ENCODE results near the gene GNAI1.
A peak's percentile ranks its signal among the peaks of the same experiment; 100 is the strongest.

Gene GNAI1

GRCh38 chr7:80124526-80125264, 9.9 kb upstream of the GNAI1 start:
- Mint-ChIP-seq H3K9me3 (no peaks in the 10 kb centered on the region), H3K27ac (no peak overlapping the region), H3K36me3 (no peaks in the 10 kb centered on the region), H3K4me3 (no peak overlapping the region), H3K27me3 (peaks cover 2% of the 10 kb centered on the region), H3K4me1 (no peaks in the 10 kb centered on the region)

- Mint-ChIP-seq H3K9me3 (no peaks in the 10 kb centered on the region), H3K27me3 (peaks cover 2% of the 10 kb centered on the region), H3K27ac (no peak overlapping the region), H3K4me3 (no peak overlapping the region), H3K4me1 (no peaks in the 10 kb centered on the region), H3K36me3 (no peaks in the 10 kb centered on the region)
Observed at GRCh38 chr7:80127412-80128160, 7.0 kb upstream of the GNAI1 start.

- H3K4me1 Mint-ChIP-seq = peaks cover 2% of the 10 kb centered on the region
- no peak overlapping the region for H3K27ac Mint-ChIP-seq
- no peaks in the 10 kb centered on the region for H3K9me3 Mint-ChIP-seq
- H3K27me3 Mint-ChIP-seq = peaks cover 13% of the 10 kb centered on the region
- H3K36me3 Mint-ChIP-seq = peaks cover under 1% of the 10 kb centered on the region
- no peak overlapping the region for H3K4me3 Mint-ChIP-seq
Observed at GRCh38 chr7:80128918-80129317, 5.7 kb upstream of the GNAI1 start.

- no peak overlapping the region for H3K4me3 Mint-ChIP-seq
- peaks cover 17% of the 10 kb centered on the region for H3K27me3 Mint-ChIP-seq
- H3K9me3 Mint-ChIP-seq = no peaks in the 10 kb centered on the region
- H3K36me3 Mint-ChIP-seq = peaks cover 2% of the 10 kb centered on the region
- no peak overlapping the region for H3K27ac Mint-ChIP-seq
- peaks cover 6% of the 10 kb centered on the region for H3K4me1 Mint-ChIP-seq
Observed at GRCh38 chr7:80129785-80130184, 4.8 kb upstream of the GNAI1 start.

GRCh38 chr7:80131675-80132435, 2.8 kb upstream of the GNAI1 start:
- H3K4me1 Mint-ChIP-seq = peaks cover 17% of the 10 kb centered on the region
- H3K36me3 Mint-ChIP-seq = peaks cover 2% of the 10 kb centered on the region
- H3K4me3 Mint-ChIP-seq = no peak overlapping the region
- H3K27ac Mint-ChIP-seq = no peak overlapping the region
- H3K27me3 Mint-ChIP-seq = peaks cover 28% of the 10 kb centered on the region
- H3K9me3 Mint-ChIP-seq = no peaks in the 10 kb centered on the region

GRCh38 chr7:80132594-80132993, 2.0 kb upstream of the GNAI1 start:
- Mint-ChIP-seq H3K36me3 (peaks cover 2% of the 10 kb centered on the region), H3K27ac (no peak overlapping the region), H3K4me1 (peaks cover 19% of the 10 kb centered on the region), H3K9me3 (peaks cover 2% of the 10 kb centered on the region), H3K27me3 (peaks cover 30% of the 10 kb centered on the region), H3K4me3 (no peak overlapping the region)

- Mint-ChIP-seq H3K4me3 (peak overlapping the region; percentile 77), H3K4me1 (peaks cover 22% of the 10 kb centered on the region), H3K27me3 (peaks cover 33% of the 10 kb centered on the region), H3K36me3 (peaks cover 2% of the 10 kb centered on the region), H3K9me3 (peaks cover 4% of the 10 kb centered on the region), H3K27ac (peak overlapping the region; percentile 42)
Observed at GRCh38 chr7:80133361-80134114, 1.1 kb upstream of the GNAI1 start.

GRCh38 chr7:80134115-80134535, 506 bp upstream of the GNAI1 start:
- peaks cover 2% of the 10 kb centered on the region for H3K36me3 Mint-ChIP-seq
- peaks cover 4% of the 10 kb centered on the region for H3K9me3 Mint-ChIP-seq
- peaks cover 22% of the 10 kb centered on the region for H3K4me1 Mint-ChIP-seq
- peak overlapping the region; percentile 77 for H3K4me3 Mint-ChIP-seq
- peak overlapping the region; percentile 42 for H3K27ac Mint-ChIP-seq
- H3K27me3 Mint-ChIP-seq = peaks cover 34% of the 10 kb centered on the region

GRCh38 chr7:80135309-80136104, 876 bp downstream of the GNAI1 start:
- peaks cover 2% of the 10 kb centered on the region for H3K36me3 Mint-ChIP-seq

GRCh38 chr7:80136261-80137055, 1.8 kb downstream of the GNAI1 start:
- no peak overlapping the region for H3K27ac Mint-ChIP-seq
- peaks cover 4% of the 10 kb centered on the region for H3K9me3 Mint-ChIP-seq
- H3K36me3 Mint-ChIP-seq = peaks cover 2% of the 10 kb centered on the region
- H3K27me3 Mint-ChIP-seq = peaks cover 40% of the 10 kb centered on the region
- H3K4me1 Mint-ChIP-seq = peaks cover 22% of the 10 kb centered on the region
- peak overlapping the region; percentile 51 for H3K4me3 Mint-ChIP-seq

More at GRCh38 chr7:80135309-80136104, 876 bp downstream of the GNAI1 start:
- H3K9me3 Mint-ChIP-seq = peaks cover 4% of the 10 kb centered on the region
- H3K4me3 Mint-ChIP-seq = peak overlapping the region; percentile 51
- peaks cover 22% of the 10 kb centered on the region for H3K4me1 Mint-ChIP-seq
- peaks cover 38% of the 10 kb centered on the region for H3K27me3 Mint-ChIP-seq
- no peak overlapping the region for H3K27ac Mint-ChIP-seq

GRCh38 chr7:80137410-80137809, 2.8 kb downstream of the GNAI1 start:
- H3K36me3 Mint-ChIP-seq = peaks cover 2% of the 10 kb centered on the region
- H3K27me3 Mint-ChIP-seq = peaks cover 38% of the 10 kb centered on the region
- no peak overlapping the region for H3K4me3 Mint-ChIP-seq
- peaks cover 4% of the 10 kb centered on the region for H3K9me3 Mint-ChIP-seq
- H3K27ac Mint-ChIP-seq = peak overlapping the region; percentile 15
- H3K4me1 Mint-ChIP-seq = peaks cover 22% of the 10 kb centered on the region

- no peaks in the 10 kb centered on the region for H3K36me3 Mint-ChIP-seq
- H3K9me3 Mint-ChIP-seq = peaks cover 4% of the 10 kb centered on the region
- H3K4me3 Mint-ChIP-seq = no peak overlapping the region
- no peak overlapping the region for H3K27ac Mint-ChIP-seq
- H3K27me3 Mint-ChIP-seq = peaks cover 25% of the 10 kb centered on the region
- peaks cover 17% of the 10 kb centered on the region for H3K4me1 Mint-ChIP-seq
Observed at GRCh38 chr7:80139236-80139635, 4.6 kb downstream of the GNAI1 start.

GRCh38 chr7:80140388-80140787, 5.8 kb downstream of the GNAI1 start:
- H3K9me3 Mint-ChIP-seq = peaks cover 4% of the 10 kb centered on the region
- H3K4me1 Mint-ChIP-seq = peaks cover 15% of the 10 kb centered on the region
- H3K36me3 Mint-ChIP-seq = no peaks in the 10 kb centered on the region
- no peak overlapping the region for H3K4me3 Mint-ChIP-seq
- H3K27me3 Mint-ChIP-seq = peaks cover 26% of the 10 kb centered on the region
- H3K27ac Mint-ChIP-seq = no peak overlapping the region

GRCh38 chr7:80141376-80141775, 6.7 kb downstream of the GNAI1 start:
- H3K27me3 Mint-ChIP-seq = peaks cover 20% of the 10 kb centered on the region
- H3K36me3 Mint-ChIP-seq = no peaks in the 10 kb centered on the region
- peaks cover 4% of the 10 kb centered on the region for H3K9me3 Mint-ChIP-seq
- no peak overlapping the region for H3K4me3 Mint-ChIP-seq
- H3K4me1 Mint-ChIP-seq = peaks cover 9% of the 10 kb centered on the region
- H3K27ac Mint-ChIP-seq = no peak overlapping the region
